Gastroesophageal sphincter (tissue), 4 donors: ENCODE measurements around the gene BAX. TPM values are rescaled to one million over a fixed set of nuclear protein-coding genes. Genes with fewer than 3 reads are reported as not detected.

Experiments used
- ATAC-seq: fragments of 150-250 bp; one replicate; pipeline ENCODE4 v1.9.1; 2016; ENCODE audit warnings: mild to moderate bottlenecking, moderate library complexity
- H3K27ac ChIP-seq, 4 donors: fragments of 200-600 bp; sonication (generic) in 3 of 4; 1 replicate in 3 of 4; 2 replicates in 1 of 4; pipeline ENCODE4 v1.5.1; 2016 to 2019
- H3K27me3 ChIP-seq: fragments of 200-600 bp; sonication (generic); one replicate; pipeline ENCODE4 v1.5.1; 2019
- H3K36me3 ChIP-seq, 2 donors: fragments of 200-600 bp; sonication (generic); one replicate each; pipeline ENCODE4 v1.5.1; 2019; ENCODE audit warnings: control low read depth in 1 of 2
- H3K4me1 ChIP-seq, 3 donors: fragments of 200-600 bp; sonication (generic); 1 replicate in 2 of 3; 2 replicates in 1 of 3; pipeline ENCODE4 v1.5.1; 2016 to 2019; ENCODE audit warnings: control low read depth in 2 of 3
- H3K4me3 ChIP-seq, 2 donors: fragments of 200-600 bp; sonication (generic); one replicate each; pipeline ENCODE4 v1.5.1; 2019; ENCODE audit warnings: mild to moderate bottlenecking in 1 of 2, moderate library complexity in 1 of 2
- H3K9me3 ChIP-seq, 3 donors: fragments of 200-600 bp; sonication (generic); one replicate each; pipeline ENCODE4 v1.5.1; 2017 to 2019; ENCODE audit warnings: control low read depth in 2 of 3
- EP300 ChIP-seq: sonication (generic); formaldehyde crosslinking; IDR thresholded peaks from one replicate; pipeline ENCODE4 v1.6.1; 2017; ENCODE audit warnings: antibody characterized with exemption, mild to moderate bottlenecking
- POLR2A ChIP-seq, 2 donors: fragments of 450-650 bp; IDR thresholded peaks; one replicate each; pipeline ENCODE4 v1.6.1; 2017; ENCODE audit warnings: antibody characterized with exemption in 2 of 2, mild to moderate bottlenecking in 2 of 2, moderate library complexity in 1 of 2
- POLR2AphosphoS5 ChIP-seq: sonication (generic); formaldehyde crosslinking; IDR thresholded peaks from one replicate; pipeline ENCODE4 v1.6.1; 2017; ENCODE audit warnings: antibody characterized with exemption
- WGBS, 2 donors: methylation state at CpG; one replicate each; pipeline ENCODE4 v1.1.5; 2018; ENCODE audit warnings: low coverage in 1 of 2; 5-methylcytosine and 5-hydroxymethylcytosine counted together
- total RNA-seq, 4 donors: library from RNA; depleted of rRNA; stranded (reverse); fragments of >200 nt; gene quantifications; one replicate each; pipeline ENCODE4 v1.1.0, GENCODE V29; 2016
- TF ChIP-seq, protein P1 (sequence below), 4 experiments: fragments of 200-600 bp in 2 of 4; fragments of 450-650 bp in 2 of 4; sonication (generic) in 1 of 4; IDR thresholded peaks; one replicate each; pipeline ENCODE4 v1.5.1; 2017 to 2019; ENCODE audit warnings: antibody characterized with exemption in 4 of 4, mild to moderate bottlenecking in 2 of 4, moderate library complexity in 2 of 4

Gene BAX
- total RNA-seq, 4 donors from 2014 or later = 31.5 to 40.8 (median 34.8) TPM

DNA sequence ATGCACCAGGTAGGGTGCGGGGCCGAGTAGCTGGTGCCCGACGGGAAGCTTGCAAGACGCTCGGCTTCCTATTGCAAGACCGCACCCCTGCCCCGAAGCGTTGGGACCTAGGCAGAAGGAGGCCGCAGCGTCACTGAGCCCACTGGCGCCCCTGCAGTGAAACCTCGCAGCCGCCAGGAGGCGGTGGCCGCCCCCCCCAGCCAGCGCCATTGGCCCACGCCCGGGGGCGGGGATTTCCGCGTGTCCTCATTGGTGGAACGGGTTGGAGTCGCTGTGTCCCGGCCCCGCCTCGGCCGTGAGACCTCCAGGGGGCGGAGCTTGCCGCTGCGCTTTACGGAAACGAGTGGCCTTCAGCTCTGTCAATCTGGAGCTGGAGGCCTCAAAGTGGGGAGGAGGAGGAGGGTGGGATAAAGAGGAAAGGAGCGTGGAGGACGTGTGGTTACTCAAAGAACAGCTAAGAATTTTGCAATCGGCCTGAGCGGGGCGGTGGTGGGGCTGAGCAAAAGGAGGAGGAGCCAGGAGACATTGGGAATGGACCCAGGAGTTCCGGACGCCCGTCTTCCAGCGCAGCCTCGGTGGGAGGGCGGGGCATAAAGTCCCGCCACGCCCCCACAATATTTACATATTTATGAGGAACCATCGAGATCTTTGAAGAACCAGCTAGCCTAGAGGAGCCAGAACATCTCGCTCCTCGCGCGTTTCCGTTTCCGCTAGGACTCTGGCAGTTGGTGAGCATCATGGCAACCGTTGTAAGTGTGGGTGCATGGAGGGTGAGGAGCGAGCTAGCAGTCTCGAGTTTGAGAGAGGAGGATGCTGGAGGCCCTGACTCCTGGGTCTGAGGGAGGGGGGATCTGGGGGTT lies 38.7 kb downstream of the BAX start, which contains the start of the genes GYS1 and RUVBL2:
GYS1 (minus strand) TSS at position 135 of the 860 bp plus-strand sequence. CDS start 197 bp downstream, outside the sequence.
RUVBL2 (plus strand) TSS at position 713 of the 860 bp plus-strand sequence; CDS start at position 738, 25 bp downstream.
- Histone ChIP-seq H3K36me3 (peaks cover 0 to 26% of the 10 kb centered on the region in 2 donors), H3K4me1 (peaks cover 0 to 46% (median 29%) of the 10 kb centered on the region in 3 donors), H3K27ac (peak within 1 kb of the TSS; percentile 93 to 95 (median 94)), H3K4me3 (peak within 1 kb of the TSS; percentile 66 to 81), H3K27me3 (no peaks in the 10 kb centered on the region), H3K9me3 (no peaks in the 10 kb centered on the region)
- TF ChIP-seq POLR2AphosphoS5 (peak; percentile 98), EP300 (no peak), POLR2A (IDR thresholded peaks at IDR 0.05) (peak; percentile 97)
- TF ChIP-seq, protein P1, sequence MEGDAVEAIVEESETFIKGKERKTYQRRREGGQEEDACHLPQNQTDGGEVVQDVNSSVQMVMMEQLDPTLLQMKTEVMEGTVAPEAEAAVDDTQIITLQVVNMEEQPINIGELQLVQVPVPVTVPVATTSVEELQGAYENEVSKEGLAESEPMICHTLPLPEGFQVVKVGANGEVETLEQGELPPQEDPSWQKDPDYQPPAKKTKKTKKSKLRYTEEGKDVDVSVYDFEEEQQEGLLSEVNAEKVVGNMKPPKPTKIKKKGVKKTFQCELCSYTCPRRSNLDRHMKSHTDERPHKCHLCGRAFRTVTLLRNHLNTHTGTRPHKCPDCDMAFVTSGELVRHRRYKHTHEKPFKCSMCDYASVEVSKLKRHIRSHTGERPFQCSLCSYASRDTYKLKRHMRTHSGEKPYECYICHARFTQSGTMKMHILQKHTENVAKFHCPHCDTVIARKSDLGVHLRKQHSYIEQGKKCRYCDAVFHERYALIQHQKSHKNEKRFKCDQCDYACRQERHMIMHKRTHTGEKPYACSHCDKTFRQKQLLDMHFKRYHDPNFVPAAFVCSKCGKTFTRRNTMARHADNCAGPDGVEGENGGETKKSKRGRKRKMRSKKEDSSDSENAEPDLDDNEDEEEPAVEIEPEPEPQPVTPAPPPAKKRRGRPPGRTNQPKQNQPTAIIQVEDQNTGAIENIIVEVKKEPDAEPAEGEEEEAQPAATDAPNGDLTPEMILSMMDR (IDR thresholded peaks at IDR 0.05) = peak in 3 of 4 experiments; percentile 96 to 100 (median 99)
- 0 to 1% methylated on average over 7 to 16 of the region's 56 CpGs for WGBS, 2 donors
- peak; percentile 96 for ATAC-seq

DNA sequence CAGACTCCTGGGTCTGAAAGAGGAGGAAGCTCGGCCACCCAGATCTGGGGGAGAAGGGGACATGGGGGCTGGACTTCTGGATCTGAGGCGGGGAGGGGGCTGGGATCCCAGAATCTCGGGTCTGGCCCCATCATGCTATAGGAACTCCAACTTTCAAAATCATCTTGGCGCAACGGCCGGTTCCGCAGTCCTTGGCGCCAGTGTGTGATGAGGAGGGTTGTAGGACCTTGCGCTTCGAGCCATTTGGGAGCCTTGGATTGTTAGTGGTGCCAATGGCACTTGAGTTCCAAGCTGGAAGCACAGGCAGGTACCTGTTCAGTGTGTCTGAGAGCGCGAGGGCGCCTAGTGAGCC lies 39.3 kb downstream of the BAX start:
- no peak for ATAC-seq
- H3K36me3 ChIP-seq = peaks cover 0 to 19% of the 10 kb centered on the region in 2 donors
- 0% methylated on average over 10 to 11 of the region's 13 CpGs for WGBS, 2 donors
- TF ChIP-seq, protein P1 (IDR thresholded peaks at IDR 0.05) = no peak
- no peak for TF ChIP-seq POLR2A (IDR thresholded peaks at IDR 0.05)
- TF ChIP-seq EP300 = no peak
- TF ChIP-seq POLR2AphosphoS5 = no peak
- H3K27me3 ChIP-seq = no peaks in the 10 kb centered on the region
- no peaks in the 10 kb centered on the region for H3K9me3 ChIP-seq
- H3K4me1 ChIP-seq = peaks cover 0 to 46% (median 29%) of the 10 kb centered on the region in 3 donors
- H3K27ac ChIP-seq = peak overlapping the region; percentile 63 to 95 (median 94)
- peak overlapping the region; percentile 31 to 66 for H3K4me3 ChIP-seq

DNA sequence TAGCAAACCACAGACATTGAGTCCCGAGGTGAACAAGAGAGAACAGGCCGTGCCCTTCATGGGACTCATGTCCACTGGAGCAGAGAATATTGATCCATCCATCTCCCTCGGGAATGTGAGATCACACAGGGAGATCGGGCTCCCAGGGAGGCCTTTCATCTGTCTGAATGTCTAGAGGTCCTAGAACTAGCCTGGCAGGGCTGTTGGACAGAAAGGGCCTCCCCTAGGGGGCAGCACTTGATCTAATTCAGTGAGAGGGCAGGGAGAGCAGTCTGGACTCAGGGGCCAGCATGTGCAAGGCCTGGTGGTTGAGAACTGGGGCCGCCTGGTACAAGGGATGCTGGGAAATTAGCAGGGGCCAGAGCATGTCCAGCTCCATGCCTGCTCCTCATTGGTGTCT lies 43.3 kb downstream of the BAX start:
- TF ChIP-seq, protein P1 (IDR thresholded peaks at IDR 0.05) = no peak
- TF ChIP-seq POLR2AphosphoS5 = no peak
- no peak for TF ChIP-seq EP300
- no peak for TF ChIP-seq POLR2A (IDR thresholded peaks at IDR 0.05)
- Histone ChIP-seq H3K4me1 (peaks cover 0 to 19% (median 9%) of the 10 kb centered on the region in 3 donors), H3K4me3 (no peak overlapping the region), H3K27me3 (no peaks in the 10 kb centered on the region), H3K36me3 (peaks cover 0 to 25% of the 10 kb centered on the region in 2 donors), H3K9me3 (no peaks in the 10 kb centered on the region), H3K27ac (no peak overlapping the region)
- ATAC-seq = no peak
- no CpG with 5 or more reads among the region's 5 CpGs for WGBS, 2 donors

DNA sequence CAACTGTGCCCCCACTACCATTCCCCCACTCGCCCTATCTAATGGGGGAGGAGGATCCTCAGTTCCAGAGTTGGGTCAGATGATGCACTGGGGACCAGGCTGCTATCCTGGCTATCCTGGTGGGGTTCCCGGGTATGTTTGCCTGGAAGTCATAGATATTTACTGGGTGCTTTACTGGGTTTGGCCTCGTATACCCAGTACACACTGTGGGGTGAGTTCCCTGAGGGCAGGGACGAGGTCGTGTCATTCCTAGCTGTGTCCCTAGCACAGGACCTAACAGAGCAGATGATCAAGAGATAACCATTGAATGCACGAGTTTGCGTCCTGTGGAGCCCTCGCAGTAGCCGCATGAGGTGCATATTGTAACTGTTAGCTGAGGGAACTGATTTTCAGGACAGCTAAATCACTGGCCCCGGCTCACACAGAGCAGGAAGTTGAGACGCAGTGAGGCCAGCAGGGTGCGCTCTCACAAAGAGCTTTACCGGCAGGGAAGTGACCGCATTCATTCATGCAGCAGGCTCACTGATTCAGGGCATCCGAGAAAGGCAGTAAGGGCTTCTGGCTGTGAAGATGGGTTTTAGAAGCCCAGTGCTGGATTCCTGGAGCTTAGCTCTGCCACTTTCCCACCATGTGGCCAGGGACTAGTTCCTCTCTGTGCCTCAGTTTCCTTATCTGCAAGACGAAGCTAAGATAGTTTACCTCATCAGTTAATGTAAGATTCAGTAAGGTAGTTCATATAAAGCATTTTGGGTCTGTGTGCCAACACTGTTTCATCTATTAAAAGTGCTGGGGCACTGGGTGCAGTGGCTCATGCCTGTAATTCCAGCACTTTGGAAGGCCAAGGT lies 45.0 kb downstream of the BAX start:
- ATAC-seq = no peak
- 40 to 53% methylated on average over 3 to 9 of the region's 16 CpGs for WGBS, 2 donors
- no peaks in the 10 kb centered on the region for H3K9me3 ChIP-seq
- H3K27me3 ChIP-seq = no peaks in the 10 kb centered on the region
- H3K4me1 ChIP-seq = peaks cover 0 to 10% (median 2%) of the 10 kb centered on the region in 3 donors
- H3K36me3 ChIP-seq = peaks cover 0 to 42% of the 10 kb centered on the region in 2 donors
- TF ChIP-seq POLR2AphosphoS5 = no peak
- TF ChIP-seq, protein P1 (IDR thresholded peaks at IDR 0.05) = peak in 3 of 4 experiments; percentile 38 to 61 (median 43)
- H3K27ac ChIP-seq = no peak overlapping the region
- H3K4me3 ChIP-seq = no peak overlapping the region
